Tibial nerve (tissue), 4 donors: ENCODE data around the gene FEM1B. TPM values are rescaled to one million over a fixed set of nuclear protein-coding genes. Genes with fewer than 3 reads are reported as not detected.

Source experiments
- DNase-seq, 2 donors: peaks; one replicate each; pipeline ENCODE4 v3.0.0-alpha.2; 2019; ENCODE audit warnings: low spot score in 2 of 2
- H3K27ac ChIP-seq, 4 donors: fragments of 200-600 bp; sonication (generic) in 3 of 4; one replicate each; pipeline ENCODE4 v1.5.1; 2017 to 2019; ENCODE audit warnings: mild to moderate bottlenecking in 1 of 4
- H3K27me3 ChIP-seq, 2 donors: fragments of 200-600 bp; sonication (generic) in 1 of 2; one replicate each; pipeline versions ENCODE4 v1.5.1 to v1.6.0; 2017 to 2019
- H3K36me3 ChIP-seq, 3 donors: fragments of 200-600 bp; sonication (generic); one replicate each; pipeline ENCODE4 v1.5.1; 2018 to 2019
- H3K4me1 ChIP-seq, 4 donors: fragments of 200-600 bp; sonication (generic) in 3 of 4; one replicate each; pipeline ENCODE4 v1.5.1; 2017 to 2019
- H3K4me3 ChIP-seq, 4 donors: fragments of 200-600 bp; sonication (generic) in 3 of 4; one replicate each; pipeline ENCODE4 v1.5.1; 2017 to 2019; ENCODE audit warnings: mild to moderate bottlenecking in 1 of 4, moderate library complexity in 1 of 4
- H3K9me3 ChIP-seq, 4 donors: fragments of 200-600 bp; sonication (generic) in 3 of 4; one replicate each; pipeline ENCODE4 v1.5.1; 2017 to 2019
- EP300 ChIP-seq, 2 donors: sonication (generic); formaldehyde crosslinking; IDR thresholded peaks; one replicate each; pipeline ENCODE4 v1.6.1; 2017; ENCODE audit warnings: antibody characterized with exemption in 2 of 2, mild to moderate bottlenecking in 1 of 2
- POLR2A ChIP-seq, 2 donors: fragments of 450-650 bp; IDR thresholded peaks; one replicate each; pipeline ENCODE4 v1.6.1; 2017; ENCODE audit warnings: antibody characterized with exemption in 2 of 2, mild to moderate bottlenecking in 2 of 2, moderate library complexity in 2 of 2
- WGBS, 2 donors: methylation state at CpG; one replicate each; pipeline ENCODE4 v1.1.5; 2018; 5-methylcytosine and 5-hydroxymethylcytosine counted together
- total RNA-seq, 4 donors: library from RNA; depleted of rRNA; stranded (reverse); fragments of >200 nt; gene quantifications; one replicate each; pipeline ENCODE4 v1.1.0, GENCODE V29; 2016
- TF ChIP-seq, protein P1 (sequence below), 5 experiments: fragments of 200-600 bp in 3 of 5; fragments of 450-650 bp in 2 of 5; sonication (generic) in 3 of 5; IDR thresholded peaks; one replicate each; pipeline ENCODE4 v1.5.1; 2016 to 2019; ENCODE audit warnings: antibody characterized with exemption in 5 of 5, mild to moderate bottlenecking in 3 of 5, moderate library complexity in 2 of 5

Gene FEM1B
- total RNA-seq, 4 donors from 2014 or later = 39.0 to 47.6 (median 39.9) TPM

DNA sequence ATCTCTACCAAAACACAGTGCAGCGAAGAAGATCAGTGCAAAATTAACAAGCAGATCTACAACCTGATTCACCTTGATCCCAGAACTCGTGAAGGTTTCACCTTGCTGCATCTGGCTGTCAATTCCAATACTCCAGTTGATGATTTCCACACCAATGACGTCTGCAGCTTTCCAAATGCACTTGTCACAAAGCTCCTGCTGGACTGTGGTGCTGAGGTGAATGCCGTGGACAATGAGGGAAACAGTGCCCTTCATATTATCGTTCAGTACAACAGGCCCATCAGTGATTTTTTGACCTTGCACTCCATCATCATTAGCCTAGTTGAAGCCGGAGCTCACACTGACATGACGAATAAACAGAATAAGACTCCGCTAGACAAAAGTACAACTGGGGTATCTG lies 13.2 kb downstream of the FEM1B start:
- no peak overlapping the region for H3K4me3 ChIP-seq
- H3K36me3 ChIP-seq = peaks cover 0 to 29% (median 6%) of the 10 kb centered on the region in 3 donors
- H3K4me1 ChIP-seq = peaks cover 0 to 84% (median 9%) of the 10 kb centered on the region in 4 donors
- TF ChIP-seq, protein P1, sequence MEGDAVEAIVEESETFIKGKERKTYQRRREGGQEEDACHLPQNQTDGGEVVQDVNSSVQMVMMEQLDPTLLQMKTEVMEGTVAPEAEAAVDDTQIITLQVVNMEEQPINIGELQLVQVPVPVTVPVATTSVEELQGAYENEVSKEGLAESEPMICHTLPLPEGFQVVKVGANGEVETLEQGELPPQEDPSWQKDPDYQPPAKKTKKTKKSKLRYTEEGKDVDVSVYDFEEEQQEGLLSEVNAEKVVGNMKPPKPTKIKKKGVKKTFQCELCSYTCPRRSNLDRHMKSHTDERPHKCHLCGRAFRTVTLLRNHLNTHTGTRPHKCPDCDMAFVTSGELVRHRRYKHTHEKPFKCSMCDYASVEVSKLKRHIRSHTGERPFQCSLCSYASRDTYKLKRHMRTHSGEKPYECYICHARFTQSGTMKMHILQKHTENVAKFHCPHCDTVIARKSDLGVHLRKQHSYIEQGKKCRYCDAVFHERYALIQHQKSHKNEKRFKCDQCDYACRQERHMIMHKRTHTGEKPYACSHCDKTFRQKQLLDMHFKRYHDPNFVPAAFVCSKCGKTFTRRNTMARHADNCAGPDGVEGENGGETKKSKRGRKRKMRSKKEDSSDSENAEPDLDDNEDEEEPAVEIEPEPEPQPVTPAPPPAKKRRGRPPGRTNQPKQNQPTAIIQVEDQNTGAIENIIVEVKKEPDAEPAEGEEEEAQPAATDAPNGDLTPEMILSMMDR (IDR thresholded peaks at IDR 0.05) = no peak
- no peak overlapping the region for H3K27ac ChIP-seq
- no peaks in the 10 kb centered on the region for H3K9me3 ChIP-seq
- 82 to 85% methylated on average over 8 of the region's 8 CpGs for WGBS, 2 donors
- peak in 1 of 2 donors; percentile 3 for DNase-seq
- no peaks in the 10 kb centered on the region for H3K27me3 ChIP-seq

DNA sequence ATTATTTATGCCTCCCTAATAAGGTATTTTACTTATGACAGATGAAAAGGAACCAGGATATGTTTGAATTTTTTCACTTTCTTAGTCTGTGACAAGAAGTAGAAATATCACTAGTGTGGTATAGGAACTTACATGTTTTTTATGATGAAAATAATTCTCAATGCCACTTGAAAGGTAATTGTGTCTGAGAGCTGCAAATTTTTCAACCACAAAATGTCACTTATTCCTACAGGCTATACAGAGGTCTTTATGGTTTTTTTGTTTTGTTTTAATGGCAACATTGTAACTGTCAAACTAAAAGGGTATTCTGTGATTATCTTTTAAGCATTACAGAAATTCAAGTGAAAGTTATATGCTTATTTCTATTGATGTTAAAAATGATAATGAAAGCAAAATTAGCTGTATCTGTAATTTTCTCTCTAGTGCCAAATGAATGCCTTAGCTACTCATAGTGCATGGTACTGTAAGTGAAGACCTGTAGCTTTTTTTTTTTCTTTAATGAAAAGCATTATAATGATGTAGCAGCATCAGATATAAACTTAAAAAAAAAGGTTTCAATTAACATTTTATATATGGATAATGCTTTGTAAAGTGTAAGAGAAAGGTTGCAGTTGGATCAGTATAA lies 14.7 kb downstream of the FEM1B start:
- TF ChIP-seq POLR2A (IDR thresholded peaks at IDR 0.05) (no peak), EP300 (IDR thresholded peaks at IDR 0.05) (no peak)
- TF ChIP-seq, protein P1 (IDR thresholded peaks at IDR 0.05) = no peak
- Histone ChIP-seq H3K36me3 (peaks cover 0 to 34% (median 6%) of the 10 kb centered on the region in 3 donors), H3K9me3 (no peaks in the 10 kb centered on the region), H3K4me1 (peaks cover 0 to 71% (median 6%) of the 10 kb centered on the region in 4 donors), H3K4me3 (no peak overlapping the region), H3K27me3 (no peaks in the 10 kb centered on the region), H3K27ac (no peak overlapping the region)
- DNase-seq = no peak

DNA sequence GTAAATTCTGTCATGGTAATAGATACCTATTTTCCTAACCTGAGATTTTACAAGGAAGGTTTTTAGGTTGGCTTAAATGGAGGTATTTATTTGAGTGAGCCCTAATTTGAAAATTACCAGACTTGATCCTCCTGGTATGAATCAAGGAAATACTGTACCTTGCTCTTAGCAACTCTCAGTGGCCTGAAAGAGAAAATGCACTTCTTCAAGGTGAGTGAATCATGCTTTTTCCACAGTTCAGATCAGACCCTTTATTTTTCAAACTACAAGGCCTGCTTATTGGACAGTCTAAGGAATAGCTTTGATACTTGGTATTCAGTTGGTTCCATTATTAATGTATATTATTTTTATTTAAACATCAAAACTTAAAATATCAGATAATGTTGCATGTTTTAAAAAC lies 15.4 kb downstream of the FEM1B start:
- H3K4me3 ChIP-seq = no peak overlapping the region
- TF ChIP-seq POLR2A (IDR thresholded peaks at IDR 0.05) = no peak
- no peak for TF ChIP-seq EP300 (IDR thresholded peaks at IDR 0.05)
- TF ChIP-seq, protein P1 (IDR thresholded peaks at IDR 0.05) = no peak
- H3K9me3 ChIP-seq = no peaks in the 10 kb centered on the region
- peaks cover 0 to 34% (median 6%) of the 10 kb centered on the region in 3 donors for H3K36me3 ChIP-seq
- H3K4me1 ChIP-seq = peaks cover 0 to 64% (median 4%) of the 10 kb centered on the region in 4 donors
- DNase-seq = no peak
- no peak overlapping the region for H3K27ac ChIP-seq
- no peaks in the 10 kb centered on the region for H3K27me3 ChIP-seq

DNA sequence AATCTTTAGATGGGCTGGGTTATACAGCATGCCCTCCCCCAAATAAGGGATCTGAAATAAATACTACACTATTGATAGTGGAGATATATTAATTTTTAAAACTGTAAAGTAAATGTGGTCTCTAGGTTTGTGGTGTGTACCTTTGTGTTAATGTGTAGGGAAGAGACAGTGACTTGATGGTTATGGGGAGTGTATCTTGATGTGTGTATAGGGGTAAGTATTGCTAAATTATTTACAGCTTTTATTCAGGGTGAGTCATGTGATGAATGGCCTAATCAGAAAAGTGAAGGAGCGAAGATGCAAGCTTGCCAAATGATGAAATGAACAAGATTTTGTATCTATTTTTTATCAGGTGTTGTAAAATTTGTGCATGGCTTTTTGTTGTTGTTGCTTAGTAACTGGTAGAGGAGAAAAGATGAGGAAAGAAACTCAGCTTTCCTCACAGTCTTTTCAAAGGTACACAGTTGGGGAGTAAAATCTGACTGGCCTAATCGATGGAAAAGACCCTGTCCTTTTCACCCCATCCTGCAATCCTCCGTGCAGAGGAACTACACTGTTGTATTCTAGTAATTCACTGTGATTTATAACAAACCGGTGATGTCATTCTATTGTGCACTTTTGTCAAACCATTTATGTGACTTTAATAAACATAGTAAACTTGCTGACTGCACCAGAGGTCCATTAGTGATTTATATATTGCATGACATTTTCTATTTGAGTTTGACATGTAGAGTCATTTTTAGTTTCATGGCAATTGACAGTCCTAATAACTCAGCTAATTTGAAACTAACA lies 17.7 kb downstream of the FEM1B start:
- Histone ChIP-seq H3K27me3 (no peaks in the 10 kb centered on the region), H3K36me3 (peaks cover 0 to 22% (median 6%) of the 10 kb centered on the region in 3 donors), H3K27ac (no peak overlapping the region), H3K4me3 (no peak overlapping the region), H3K9me3 (no peaks in the 10 kb centered on the region), H3K4me1 (peaks cover 0 to 63% (median 13%) of the 10 kb centered on the region in 4 donors)
- TF ChIP-seq POLR2A (IDR thresholded peaks at IDR 0.05) (no peak), EP300 (IDR thresholded peaks at IDR 0.05) (no peak)
- TF ChIP-seq, protein P1 (IDR thresholded peaks at IDR 0.05) = no peak
- DNase-seq = no peak
- 61 to 62% methylated on average over 4 of the region's 4 CpGs for WGBS, 2 donors

DNA sequence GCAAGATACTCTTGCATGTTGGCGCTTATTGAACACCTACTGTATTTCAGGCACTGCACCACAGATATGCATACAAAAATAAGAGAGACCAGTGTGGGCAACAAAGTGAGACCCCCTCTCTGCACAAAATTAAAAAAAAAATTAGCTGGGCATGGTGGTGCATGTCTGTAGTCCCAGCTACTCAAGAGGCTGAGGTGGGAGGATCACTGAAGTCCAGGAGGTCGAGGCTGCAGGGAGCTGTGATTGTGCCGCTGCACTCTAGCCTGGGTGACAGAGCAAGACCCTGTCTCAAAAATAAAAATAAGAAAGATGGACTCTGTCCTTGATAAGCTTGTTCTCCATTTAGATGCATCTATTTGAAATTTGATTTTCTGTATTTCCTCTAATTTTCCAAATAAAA lies 20.8 kb downstream of the FEM1B start:
- H3K27ac ChIP-seq = peak overlapping the region in 2 of 4 donors; percentile 35 to 42
- no peaks in the 10 kb centered on the region for H3K9me3 ChIP-seq
- peaks cover 0 to 52% (median 13%) of the 10 kb centered on the region in 4 donors for H3K4me1 ChIP-seq
- H3K4me3 ChIP-seq = no peak overlapping the region
- no peak for DNase-seq
- TF ChIP-seq EP300 (IDR thresholded peaks at IDR 0.05) (no peak), POLR2A (IDR thresholded peaks at IDR 0.05) (no peak)
- TF ChIP-seq, protein P1 (IDR thresholded peaks at IDR 0.05) = no peak
- no peaks in the 10 kb centered on the region for H3K27me3 ChIP-seq
- WGBS, 2 donors = 94 to 95% methylated on average over 3 of the region's 3 CpGs
- H3K36me3 ChIP-seq = peaks cover 0 to 5% (median 0%) of the 10 kb centered on the region in 3 donors
